D721Med (cell line): Measurements from ENCODE around the gene ECHDC1.

Experiments used
- DNase-seq: peaks from one replicate; pipeline ENCODE4 v3.0.0; 2011; ENCODE audit warnings: low spot score; ENCODE audit not compliant: insufficient read length
- FAIRE-seq: peaks from 2 replicates; lab custom pipeline; 2011; peaks lifted over from hg19 to GRCh38; lab: Jason Lieb, UNC
- CTCF ChIP-seq: IDR thresholded peaks from 2 replicates; pipeline ENCODE4 v1.5.1; 2012; ENCODE audit warnings: mild to moderate bottlenecking, control low read depth; ENCODE audit not compliant: insufficient read depth; ENCODE audit errors: missing control alignments

ECHDC1 gene

GRCh38 chr6:127299522-127300240, 43.7 kb downstream of the ECHDC1 start:
- peak; percentile 79 for FAIRE-seq
- TF ChIP-seq CTCF: no peak
- no peak for DNase-seq

DNA sequence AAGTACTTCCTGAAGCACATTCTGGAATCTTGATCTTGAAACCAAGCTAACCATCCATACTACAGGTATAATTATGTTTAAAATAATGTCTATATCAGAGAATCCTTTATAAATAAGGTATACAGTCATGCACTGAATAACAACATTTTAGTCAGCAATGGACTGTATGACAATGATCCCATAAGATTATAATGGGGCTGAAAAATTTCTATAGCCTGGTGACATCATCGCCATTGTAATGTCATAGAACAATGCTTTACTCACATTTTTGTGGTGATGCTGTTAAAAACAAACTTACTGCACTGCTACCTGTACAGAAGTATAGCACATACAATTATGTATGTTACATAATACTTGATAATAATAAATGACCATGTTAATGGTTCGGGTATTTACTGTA, 44.9 kb downstream of the ECHDC1 start:
- DNase-seq (no peak), FAIRE-seq (no peak)

GRCh38 chr6:127297502-127298070, 45.8 kb downstream of the ECHDC1 start:
- FAIRE-seq (no peak), DNase-seq (no peak)
- TF ChIP-seq CTCF: no peak

More for the DNA sequence above, 44.9 kb downstream of the ECHDC1 start:
- TF ChIP-seq CTCF: no peak

- TF ChIP-seq CTCF: no peak
- FAIRE-seq (no peak), DNase-seq (no peak)
Measured at GRCh38 chr6:127291495-127291894, 51.9 kb downstream of the ECHDC1 start.

DNA sequence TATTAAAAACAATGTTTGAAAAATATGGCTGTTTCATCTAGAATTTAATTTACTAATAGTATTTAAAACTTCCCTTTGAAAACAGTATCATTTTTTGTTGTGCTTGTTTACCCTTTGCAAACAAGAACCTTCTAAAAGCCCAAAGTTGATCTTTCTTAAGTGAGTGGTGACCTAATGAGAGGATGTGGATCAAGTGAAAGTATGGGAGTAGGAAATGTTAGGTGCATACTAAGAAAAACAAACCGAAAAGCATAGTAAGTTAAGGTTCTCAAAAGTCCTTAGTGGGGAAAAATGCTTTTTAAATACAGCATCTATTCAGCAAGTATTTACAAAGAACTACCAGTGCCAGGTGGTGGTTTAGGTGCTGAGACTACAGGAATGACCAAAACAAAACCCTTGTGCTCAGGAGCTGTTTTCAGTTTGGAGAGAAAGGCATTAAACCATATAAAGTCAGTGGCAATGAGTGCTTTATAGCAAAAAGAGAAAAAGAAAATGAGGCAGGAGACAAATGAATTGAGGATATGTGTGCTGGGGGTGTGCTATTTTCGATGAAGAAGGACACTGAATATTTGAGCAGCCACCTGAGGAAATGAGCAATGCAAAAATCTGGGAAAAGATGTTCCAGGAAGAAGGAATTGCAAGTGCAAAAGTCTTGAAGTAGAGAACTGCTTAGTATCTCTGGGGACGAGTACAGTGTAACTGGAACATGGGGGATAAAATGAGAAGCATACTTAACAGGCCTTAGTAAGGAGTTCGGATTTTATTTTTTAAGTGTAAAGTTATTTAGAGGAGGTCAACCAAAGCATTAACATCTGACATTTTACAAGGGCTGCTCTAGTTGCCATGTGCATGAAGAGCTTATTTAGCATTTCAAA, 52.8 kb downstream of the ECHDC1 start:
- no peak for TF ChIP-seq CTCF
- peak; percentile 21 for FAIRE-seq
- DNase-seq: no peak

DNA sequence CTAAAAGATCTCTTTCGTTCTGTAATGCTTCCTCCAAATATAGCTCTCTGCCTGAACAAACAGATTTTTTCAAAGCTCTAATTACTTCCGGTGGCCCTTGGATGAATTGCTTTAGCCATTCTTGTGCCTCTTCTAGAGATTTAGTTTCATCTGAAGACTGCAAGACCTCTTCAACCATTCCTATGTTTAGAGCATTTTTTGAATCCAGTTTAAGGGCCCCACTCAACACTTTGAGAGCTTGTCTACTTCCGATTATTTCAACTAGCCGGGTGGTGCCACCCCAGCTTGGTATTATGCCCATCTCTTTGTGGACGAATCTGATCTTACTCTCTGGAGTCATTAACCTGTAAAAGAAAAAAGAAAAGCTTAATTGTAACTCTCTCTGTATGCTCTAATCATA, 53.5 kb downstream of the ECHDC1 start:
- no peak for FAIRE-seq
- TF ChIP-seq CTCF: no peak
- no peak for DNase-seq
